Dendritic cell treated with granulocyte-macrophage colony-stimulating factor and Interleukin-4, amounts not matched to agents 40 ng/mL and 50 ng/mL, for 4 days (primary cell): ENCODE data around the gene SLC6A11.

Source experiments
- H3K27ac Mint-ChIP-seq: one replicate; pipeline ENCODE4 v1.8.0; 2022; ENCODE audit warnings: mild to moderate bottlenecking, mixed read lengths
- H3K27me3 Mint-ChIP-seq: one replicate; pipeline ENCODE4 v1.8.0; 2022; ENCODE audit warnings: mild to moderate bottlenecking, mixed read lengths
- H3K36me3 Mint-ChIP-seq: one replicate; pipeline ENCODE4 v1.8.0; 2022; ENCODE audit warnings: low read depth, mixed read lengths
- H3K4me1 Mint-ChIP-seq: one replicate; pipeline ENCODE4 v1.8.0; 2022; ENCODE audit warnings: low read depth, mixed read lengths
- H3K4me3 Mint-ChIP-seq: one replicate; pipeline ENCODE4 v1.8.0; 2022; ENCODE audit warnings: mild to moderate bottlenecking, moderate library complexity, mixed read lengths
- H3K9me3 Mint-ChIP-seq: one replicate; pipeline ENCODE4 v1.8.0; 2022; ENCODE audit warnings: mixed read lengths
- intact Hi-C: fragments of 100-400 bp; cut with micrococcal nuclease; formaldehyde crosslinking; loops from one replicate; pipeline ENCODE4 v1.15.0; 2022

SLC6A11 gene

DNA sequence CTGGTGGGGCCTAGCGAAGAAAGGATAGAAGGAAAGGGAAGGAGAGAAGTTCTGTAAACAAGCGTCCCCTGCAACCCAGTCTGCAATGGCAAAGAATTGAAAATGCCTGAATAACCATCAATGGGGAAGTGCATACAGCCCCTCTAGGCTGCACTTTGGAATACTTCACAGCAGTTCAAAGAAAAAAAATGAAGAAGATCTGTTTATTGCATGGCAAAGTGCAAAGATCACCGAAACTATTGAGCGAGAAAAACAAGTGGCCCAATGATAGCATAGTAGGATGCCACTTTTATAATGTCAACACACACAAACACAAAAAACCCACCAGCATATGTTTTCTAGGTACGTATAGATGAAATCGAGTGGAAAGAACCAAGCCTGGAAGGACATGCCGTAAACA is 162.9 kb downstream of the SLC6A11 start:
- Mint-ChIP-seq H3K9me3 (no peaks in the 10 kb centered on the region), H3K27me3 (peaks cover 41% of the 10 kb centered on the region), H3K4me1 (no peaks in the 10 kb centered on the region), H3K27ac (no peak overlapping the region), H3K36me3 (no peaks in the 10 kb centered on the region), H3K4me3 (no peak overlapping the region)
- intact Hi-C loops = no loop called here

DNA sequence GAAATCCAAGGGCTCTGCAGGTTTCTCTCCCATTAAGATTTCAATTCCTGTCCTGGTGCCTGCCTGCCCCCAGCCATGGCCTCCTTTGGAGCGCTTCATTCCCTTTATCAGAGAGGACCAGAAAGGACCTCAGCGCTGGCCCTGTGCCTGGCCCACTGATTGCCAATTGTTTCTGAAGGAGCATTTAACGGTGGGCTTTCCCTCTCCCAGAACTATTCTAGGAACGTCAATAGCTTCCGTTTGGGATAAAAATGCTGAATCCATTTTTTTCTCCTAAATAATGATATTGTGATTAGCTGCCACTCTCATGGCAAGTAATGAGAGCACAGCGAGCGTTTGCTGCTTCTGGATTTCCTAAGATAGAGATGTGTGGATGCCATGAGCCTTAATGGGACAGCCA is 164.3 kb downstream of the SLC6A11 start:
- Mint-ChIP-seq H3K27ac (no peak overlapping the region), H3K4me1 (no peaks in the 10 kb centered on the region), H3K36me3 (no peaks in the 10 kb centered on the region), H3K4me3 (no peak overlapping the region), H3K27me3 (peaks cover 35% of the 10 kb centered on the region), H3K9me3 (no peaks in the 10 kb centered on the region)
- intact Hi-C loops = loop anchor here (10.0 kb wide), 1 partner anchor 226 kb away; no protein-coding TSS in a partner anchor

DNA sequence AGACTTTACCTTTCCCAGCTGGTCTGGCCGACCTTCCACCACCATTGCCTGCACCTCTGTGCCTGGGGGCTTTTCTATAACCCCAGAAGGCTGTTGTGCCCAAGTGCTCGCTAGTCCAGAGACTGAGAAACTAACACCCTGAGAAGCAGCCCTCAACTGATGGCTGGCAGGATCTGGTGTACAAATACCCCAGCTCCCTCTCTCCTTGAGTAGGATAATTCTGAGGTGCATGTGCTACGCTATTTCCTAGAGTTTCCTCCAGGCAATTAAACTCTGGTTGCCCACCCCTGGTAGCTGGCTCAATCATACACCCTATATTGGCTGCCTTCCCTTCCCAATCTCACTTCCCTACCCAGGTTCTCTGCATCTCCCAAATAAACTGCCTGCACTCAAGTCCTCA is 165.0 kb downstream of the SLC6A11 start:
- Mint-ChIP-seq H3K9me3 (no peaks in the 10 kb centered on the region), H3K27me3 (peaks cover 33% of the 10 kb centered on the region), H3K27ac (no peak overlapping the region), H3K4me1 (no peaks in the 10 kb centered on the region), H3K4me3 (no peak overlapping the region), H3K36me3 (no peaks in the 10 kb centered on the region)
- intact Hi-C loops = loop anchor here (10.0 kb wide), 1 partner anchor 226 kb away; no protein-coding TSS in a partner anchor

DNA sequence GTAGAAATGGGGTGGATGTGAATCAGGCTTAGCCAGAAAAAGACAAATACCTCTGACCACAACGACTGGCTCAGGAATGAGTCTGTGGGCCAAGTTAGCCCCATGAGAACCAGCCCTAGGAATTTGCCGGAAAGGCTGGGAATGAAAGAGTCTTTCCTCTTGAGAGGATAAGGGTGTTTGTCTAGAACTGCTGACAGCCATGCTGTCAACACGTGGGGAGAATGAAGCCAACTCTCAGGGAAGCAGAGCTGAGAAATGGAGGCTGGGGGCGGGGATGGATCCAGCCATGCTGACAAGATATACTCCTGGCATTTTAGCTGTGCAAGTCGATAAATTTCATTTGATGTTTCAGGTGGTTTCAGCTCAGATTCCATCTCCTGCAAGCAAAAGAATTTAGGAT is 165.9 kb downstream of the SLC6A11 start:
- Mint-ChIP-seq H3K36me3 (no peaks in the 10 kb centered on the region), H3K4me1 (no peaks in the 10 kb centered on the region), H3K27me3 (peaks cover 31% of the 10 kb centered on the region), H3K9me3 (no peaks in the 10 kb centered on the region), H3K4me3 (no peak overlapping the region), H3K27ac (no peak overlapping the region)
- intact Hi-C loops = loop anchor here (10.0 kb wide), 1 partner anchor 227 kb away; no protein-coding TSS in a partner anchor

DNA sequence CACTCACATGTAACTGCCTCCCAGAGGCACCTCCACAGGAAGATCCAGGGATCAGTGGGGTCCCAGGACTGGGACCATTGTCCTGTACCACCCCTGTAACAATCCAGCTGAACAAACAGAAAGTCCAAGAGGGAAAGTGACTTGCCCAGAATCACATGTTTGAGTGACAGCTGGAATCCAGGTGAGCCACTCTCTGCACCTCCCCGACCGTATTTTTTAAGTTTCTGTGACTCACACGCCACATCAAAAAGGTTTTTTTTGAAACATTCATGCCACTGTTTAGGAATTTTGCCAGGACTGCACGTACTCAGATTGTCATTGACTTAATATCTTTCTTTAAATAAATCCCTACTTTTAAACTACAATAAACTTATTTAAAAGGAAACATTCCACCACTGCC is 166.8 kb downstream of the SLC6A11 start:
- intact Hi-C loops = loop anchor here (10.0 kb wide), 1 partner anchor 228 kb away; no protein-coding TSS in a partner anchor
- H3K4me3 Mint-ChIP-seq = no peak overlapping the region
- H3K27ac Mint-ChIP-seq = no peak overlapping the region
- H3K9me3 Mint-ChIP-seq = no peaks in the 10 kb centered on the region
- peaks cover 32% of the 10 kb centered on the region for H3K27me3 Mint-ChIP-seq
- no peaks in the 10 kb centered on the region for H3K4me1 Mint-ChIP-seq
- no peaks in the 10 kb centered on the region for H3K36me3 Mint-ChIP-seq

DNA sequence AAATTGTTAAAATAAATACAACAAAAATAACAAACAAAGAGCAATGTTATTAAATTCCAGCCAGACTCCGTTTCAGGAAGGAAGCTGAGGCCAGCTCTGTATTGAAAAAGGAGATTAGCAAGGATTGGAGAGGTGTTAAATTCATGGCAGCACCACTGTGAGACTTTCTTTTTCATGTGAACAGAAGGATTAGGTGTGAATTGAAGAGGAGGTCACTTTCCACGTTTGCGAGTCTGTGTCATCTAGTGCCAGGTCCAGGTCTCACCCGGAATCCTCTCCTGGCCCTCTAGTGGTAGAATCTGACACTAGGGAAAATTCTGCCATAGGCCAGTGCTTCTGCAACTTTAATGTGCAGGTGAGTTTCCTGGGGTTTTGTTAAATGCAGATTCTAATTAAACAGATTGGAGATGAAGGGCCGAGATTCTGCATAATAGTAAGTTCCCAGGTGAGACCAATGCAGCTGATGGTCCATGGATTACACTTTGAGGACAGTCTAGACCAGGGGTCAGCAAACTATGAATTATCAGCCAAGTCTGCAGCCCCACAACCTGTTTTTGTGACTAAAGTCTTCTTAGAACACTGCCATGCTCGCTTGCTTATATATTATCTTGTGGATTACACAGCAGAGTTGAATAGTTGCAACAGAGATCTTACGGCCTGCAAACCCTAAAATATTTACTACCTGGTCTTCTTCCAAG is 167.3 kb downstream of the SLC6A11 start:
- Mint-ChIP-seq H3K4me3 (no peak overlapping the region), H3K27me3 (peaks cover 28% of the 10 kb centered on the region), H3K4me1 (no peaks in the 10 kb centered on the region), H3K9me3 (no peaks in the 10 kb centered on the region), H3K27ac (no peak overlapping the region), H3K36me3 (no peaks in the 10 kb centered on the region)
- intact Hi-C loops = loop anchor here (10.0 kb wide), 1 partner anchor 229 kb away; no protein-coding TSS in a partner anchor

DNA sequence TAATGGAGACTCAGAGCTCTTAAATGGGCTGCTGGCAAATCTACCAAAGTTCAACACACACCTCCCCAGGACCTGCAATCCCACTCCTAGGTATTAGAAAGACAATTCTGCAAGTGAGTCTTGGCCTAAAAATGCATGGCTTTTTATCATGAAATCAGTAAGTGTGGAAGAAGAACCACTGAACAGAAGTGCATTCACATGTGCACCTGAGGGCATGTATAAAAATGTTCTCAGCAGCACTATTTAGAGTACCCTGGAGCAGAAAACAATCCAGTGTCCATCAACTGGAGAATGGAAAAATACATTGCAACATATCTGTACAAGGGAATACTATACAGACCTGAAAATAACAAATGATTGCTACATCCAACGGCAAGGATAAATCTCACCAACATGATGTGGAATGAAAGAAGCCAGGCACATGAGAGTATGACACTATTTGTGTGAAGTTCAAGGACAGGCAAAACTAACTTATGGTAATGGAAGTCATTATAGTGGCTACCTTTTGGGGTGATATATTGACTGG is 168.4 kb downstream of the SLC6A11 start:
- Mint-ChIP-seq H3K4me3 (no peak overlapping the region), H3K36me3 (no peaks in the 10 kb centered on the region), H3K27ac (no peak overlapping the region), H3K4me1 (no peaks in the 10 kb centered on the region), H3K27me3 (peaks cover 32% of the 10 kb centered on the region), H3K9me3 (no peaks in the 10 kb centered on the region)
- intact Hi-C loops = loop anchor here (10.0 kb wide), 1 partner anchor 230 kb away; no protein-coding TSS in a partner anchor

DNA sequence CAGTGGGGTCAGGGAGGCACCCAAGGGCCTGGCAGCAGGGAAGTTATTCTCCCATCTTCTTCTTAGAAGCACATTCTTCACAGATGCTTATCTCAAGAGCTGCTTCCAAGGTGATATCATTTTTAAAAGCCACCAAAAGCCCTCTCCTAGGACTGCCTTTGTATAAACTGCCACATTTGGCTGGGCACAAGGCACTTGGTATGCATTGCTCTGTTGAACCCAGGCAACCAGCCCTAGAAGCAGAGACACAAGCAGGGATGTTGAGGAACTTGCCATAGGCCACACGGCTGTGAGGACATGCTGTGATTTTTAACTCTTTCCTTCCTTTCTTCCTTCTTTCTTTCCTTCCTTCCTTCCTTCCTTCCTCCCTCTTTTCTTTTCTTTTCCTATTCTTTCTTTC is 169.2 kb downstream of the SLC6A11 start:
- H3K4me3 Mint-ChIP-seq = no peak overlapping the region
- H3K9me3 Mint-ChIP-seq = no peaks in the 10 kb centered on the region
- no peak overlapping the region for H3K27ac Mint-ChIP-seq
- H3K4me1 Mint-ChIP-seq = no peaks in the 10 kb centered on the region
- intact Hi-C loops = loop anchor here (10.0 kb wide), 1 partner anchor 230 kb away; no protein-coding TSS in a partner anchor
- no peaks in the 10 kb centered on the region for H3K36me3 Mint-ChIP-seq
- H3K27me3 Mint-ChIP-seq = peaks cover 30% of the 10 kb centered on the region

DNA sequence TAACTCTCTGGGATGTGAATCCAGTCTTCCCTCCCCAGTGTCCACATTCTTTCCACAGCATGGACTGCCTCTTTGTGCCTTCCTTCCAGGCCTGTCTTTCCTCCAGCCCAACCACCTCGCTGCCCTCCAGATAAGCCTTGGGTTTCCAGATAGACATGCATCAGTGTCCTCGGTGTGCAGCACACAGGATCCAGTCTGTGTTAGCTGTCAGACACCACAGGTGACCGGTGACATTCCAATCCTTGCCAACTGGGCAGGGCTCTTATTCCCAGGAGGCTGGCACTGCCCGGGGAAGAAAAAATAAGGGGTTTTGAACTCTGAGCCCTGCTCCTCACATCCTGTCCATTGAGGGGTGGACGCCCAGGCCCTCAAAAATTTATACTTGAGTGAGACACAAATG is 170.6 kb downstream of the SLC6A11 start:
- no peak overlapping the region for H3K27ac Mint-ChIP-seq
- no peak overlapping the region for H3K4me3 Mint-ChIP-seq
- no peaks in the 10 kb centered on the region for H3K4me1 Mint-ChIP-seq
- no peaks in the 10 kb centered on the region for H3K36me3 Mint-ChIP-seq
- intact Hi-C loops = loop anchor here (10.0 kb wide), 1 partner anchor 232 kb away; no protein-coding TSS in a partner anchor
- no peaks in the 10 kb centered on the region for H3K9me3 Mint-ChIP-seq
- H3K27me3 Mint-ChIP-seq = peaks cover 35% of the 10 kb centered on the region

DNA sequence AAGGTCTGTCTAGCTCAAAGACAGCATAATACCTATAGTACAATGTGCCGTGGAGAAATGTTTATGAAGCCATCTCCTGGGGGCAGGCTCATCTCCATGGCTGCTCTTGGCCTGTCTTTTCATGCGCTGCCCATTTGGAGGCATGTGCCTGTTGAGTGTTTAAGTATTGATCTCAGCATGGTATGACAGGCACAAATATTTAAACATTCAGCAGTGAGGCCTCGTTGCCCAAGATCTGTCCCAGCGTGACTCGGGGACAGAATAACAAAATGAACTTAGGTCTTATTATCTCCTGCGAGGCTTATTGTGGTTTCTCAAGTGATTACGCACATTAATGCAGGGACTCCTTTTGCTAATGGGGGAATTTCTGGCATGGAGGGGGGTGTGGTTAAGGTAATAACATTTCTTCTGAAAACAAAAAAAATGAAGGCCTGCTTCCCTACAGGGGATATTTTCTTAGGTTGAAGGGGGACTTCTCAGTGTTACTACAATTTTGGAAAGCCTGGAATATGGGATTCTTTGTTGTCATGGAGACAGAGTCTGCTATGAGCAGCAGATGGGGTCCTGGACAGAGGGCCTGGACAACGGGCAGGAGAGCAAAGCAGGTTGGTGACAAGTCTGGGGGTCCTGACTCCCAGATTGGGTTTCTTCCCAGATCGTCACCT is 172.1 kb downstream of the SLC6A11 start:
- peaks cover 39% of the 10 kb centered on the region for H3K27me3 Mint-ChIP-seq
- intact Hi-C loops = loop anchor here (10.0 kb wide), 1 partner anchor 233 kb away; no protein-coding TSS in a partner anchor
- no peaks in the 10 kb centered on the region for H3K36me3 Mint-ChIP-seq
- no peak overlapping the region for H3K4me3 Mint-ChIP-seq
- peaks cover 6% of the 10 kb centered on the region for H3K4me1 Mint-ChIP-seq
- H3K9me3 Mint-ChIP-seq = no peaks in the 10 kb centered on the region
- no peak overlapping the region for H3K27ac Mint-ChIP-seq

DNA sequence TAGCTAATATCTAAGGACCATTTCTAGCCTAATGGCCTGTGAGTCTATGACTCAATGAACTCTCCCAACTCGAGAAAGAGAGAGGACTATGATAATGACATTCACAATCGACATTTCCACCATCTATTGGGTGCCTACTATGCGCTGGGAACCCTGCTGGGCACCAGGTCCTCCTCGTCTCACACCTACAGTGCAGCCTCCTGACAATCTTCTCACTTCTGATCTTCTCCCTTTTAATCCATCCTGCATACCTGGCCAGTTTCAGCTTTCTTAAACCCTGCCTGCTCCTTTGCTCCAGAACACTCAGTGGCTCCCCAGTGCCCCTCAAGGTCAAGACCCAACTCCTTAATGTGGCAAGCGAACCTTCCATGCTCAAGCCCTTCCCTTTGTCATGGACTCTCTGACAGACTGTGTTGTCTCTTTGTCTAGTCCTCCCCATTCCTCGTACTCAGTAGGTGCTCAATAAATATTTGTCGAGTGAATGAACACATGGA is 173.0 kb downstream of the SLC6A11 start:
- H3K36me3 Mint-ChIP-seq = no peaks in the 10 kb centered on the region

More for the DNA sequence above, 173.0 kb downstream of the SLC6A11 start:
- intact Hi-C loops = loop anchor here (10.0 kb wide), 1 partner anchor 234 kb away; no protein-coding TSS in a partner anchor
- H3K9me3 Mint-ChIP-seq = no peaks in the 10 kb centered on the region
- H3K4me1 Mint-ChIP-seq = peaks cover 6% of the 10 kb centered on the region
- peaks cover 46% of the 10 kb centered on the region for H3K27me3 Mint-ChIP-seq
- no peak overlapping the region for H3K27ac Mint-ChIP-seq
- H3K4me3 Mint-ChIP-seq = no peak overlapping the region
